ENCODE data around the gene CLDN9. TPM values are rescaled to one million over a fixed set of nuclear protein-coding genes. Genes with fewer than 3 reads are reported as not detected.

Gene CLDN9
- total RNA-seq, 4 donors from 2014 or later, result not detected

GRCh38 chr16:2988590-2989099, 24.1 kb upstream of the CLDN9 start:
- Histone ChIP-seq H3K27ac (no peak overlapping the region), H3K4me1 (peaks cover 47% of the 10 kb centered on the region), H3K36me3 (no peaks in the 10 kb centered on the region), H3K27me3 (peaks cover 34% of the 10 kb centered on the region), H3K4me3 (no peak overlapping the region), H3K9me3 (no peaks in the 10 kb centered on the region)
- 53% methylated on average over 4 of the region's 8 CpGs for WGBS
- no peak for DNase-seq (ENCODE audit: low spot score in 2 of 2)
- TF ChIP-seq EP300 (IDR thresholded peaks at IDR 0.05) (no peak), POLR2A (IDR thresholded peaks at IDR 0.05) (no peak), CTCF (IDR thresholded peaks at IDR 0.05) (no peak), POLR2AphosphoS5 (IDR thresholded peaks at IDR 0.05) (no peak)

GRCh38 chr16:2990891-2991290, 21.8 kb upstream of the CLDN9 start:
- Histone ChIP-seq H3K27me3 (peaks cover 37% of the 10 kb centered on the region), H3K4me1 (peaks cover 50% of the 10 kb centered on the region), H3K36me3 (no peaks in the 10 kb centered on the region), H3K27ac (no peak overlapping the region), H3K4me3 (no peak overlapping the region), H3K9me3 (no peaks in the 10 kb centered on the region)
- 42% methylated on average over 10 of the region's 10 CpGs for WGBS
- no peak for DNase-seq (ENCODE audit: low spot score in 2 of 2)
- TF ChIP-seq POLR2A (IDR thresholded peaks at IDR 0.05) (no peak), POLR2AphosphoS5 (IDR thresholded peaks at IDR 0.05) (no peak), EP300 (IDR thresholded peaks at IDR 0.05) (no peak), CTCF (IDR thresholded peaks at IDR 0.05) (no peak)

- Histone ChIP-seq H3K4me3 (no peak overlapping the region), H3K27ac (no peak overlapping the region), H3K36me3 (no peaks in the 10 kb centered on the region), H3K4me1 (peaks cover 42% of the 10 kb centered on the region), H3K9me3 (no peaks in the 10 kb centered on the region), H3K27me3 (peaks cover 37% of the 10 kb centered on the region)
- TF ChIP-seq EP300 (IDR thresholded peaks at IDR 0.05), result no peak
- no peak for TF ChIP-seq POLR2A (IDR thresholded peaks at IDR 0.05)
- no peak for TF ChIP-seq CTCF (IDR thresholded peaks at IDR 0.05)
- TF ChIP-seq POLR2AphosphoS5 (IDR thresholded peaks at IDR 0.05), result no peak
- no peak for DNase-seq (ENCODE audit: low spot score in 2 of 2)
- 69% methylated on average over 12 of the region's 12 CpGs for WGBS
Measured at GRCh38 chr16:2991566-2992261, 21.0 kb upstream of the CLDN9 start.

GRCh38 chr16:2992383-2993081, 20.2 kb upstream of the CLDN9 start:
- TF ChIP-seq POLR2A (IDR thresholded peaks at IDR 0.05) (no peak), POLR2AphosphoS5 (IDR thresholded peaks at IDR 0.05) (peak in 1 of 3 donors; percentile 30)
- H3K4me3 ChIP-seq, result no peak overlapping the region
- H3K9me3 ChIP-seq, result no peaks in the 10 kb centered on the region
- peaks cover 30% of the 10 kb centered on the region for H3K27me3 ChIP-seq
- peaks cover 37% of the 10 kb centered on the region for H3K4me1 ChIP-seq
- WGBS, result 44% methylated on average over 10 of the region's 14 CpGs
- H3K36me3 ChIP-seq, result no peaks in the 10 kb centered on the region
- H3K27ac ChIP-seq, result no peak overlapping the region
- no peak for DNase-seq (ENCODE audit: low spot score in 2 of 2)

GRCh38 chr16:2996298-2996697, 16.4 kb upstream of the CLDN9 start:
- WGBS, result 77% methylated on average over 11 of the region's 13 CpGs
- H3K36me3 ChIP-seq, result no peaks in the 10 kb centered on the region
- DNase-seq (ENCODE audit: low spot score in 2 of 2), result no peak
- H3K27me3 ChIP-seq, result peaks cover 5% of the 10 kb centered on the region
- H3K9me3 ChIP-seq, result no peaks in the 10 kb centered on the region
- H3K4me3 ChIP-seq, result no peak overlapping the region
- no peak overlapping the region for H3K27ac ChIP-seq
- TF ChIP-seq POLR2AphosphoS5 (IDR thresholded peaks at IDR 0.05) (no peak), POLR2A (IDR thresholded peaks at IDR 0.05) (no peak), EP300 (IDR thresholded peaks at IDR 0.05) (no peak), CTCF (IDR thresholded peaks at IDR 0.05) (no peak)
- peaks cover 36% of the 10 kb centered on the region for H3K4me1 ChIP-seq
